Skeletal muscle tissue (tissue), 4 donors: ENCODE results near the gene ECHDC3. TPM values are rescaled to one million over a fixed set of nuclear protein-coding genes. Genes with fewer than 3 reads are reported as not detected.

Source experiments
- H3K27ac ChIP-seq: one replicate; pipeline ENCODE4 v1.7.0; 2013; ENCODE audit warnings: mild to moderate bottlenecking, low read depth, low read length, inconsistent platforms
- H3K27me3 ChIP-seq, 3 donors: one replicate each; pipeline ENCODE4 v1.7.0; 2013; ENCODE audit warnings: low read length in 3 of 3; ENCODE audit not compliant: control insufficient read depth in 3 of 3, insufficient read depth in 3 of 3
- H3K36me3 ChIP-seq, 3 donors: one replicate each; pipeline ENCODE4 v1.7.0; 2013; ENCODE audit warnings: low read length in 3 of 3; ENCODE audit not compliant: control insufficient read depth in 3 of 3, insufficient read depth in 3 of 3
- H3K4me1 ChIP-seq, 3 donors: one replicate each; pipeline ENCODE4 v1.7.0; 2013; ENCODE audit warnings: low read length in 3 of 3, mild to moderate bottlenecking in 3 of 3; ENCODE audit not compliant: control insufficient read depth in 3 of 3, insufficient read depth in 3 of 3
- H3K4me3 ChIP-seq, 3 donors: one replicate each; pipeline ENCODE4 v1.7.0; 2013; ENCODE audit warnings: low read length in 3 of 3
- H3K9ac ChIP-seq, 3 donors: one replicate each; pipeline ENCODE4 v1.7.0; 2013; ENCODE audit warnings: low read length in 3 of 3, mild to moderate bottlenecking in 3 of 3, moderate library complexity in 2 of 3, low read depth in 1 of 3
- H3K9me3 ChIP-seq, 3 donors: one replicate each; pipeline ENCODE4 v1.7.0; 2013; ENCODE audit warnings: low read length in 3 of 3; ENCODE audit not compliant: control insufficient read depth in 3 of 3
- total RNA-seq: library from RNA; depleted of rRNA; stranded (reverse); fragments of >200 nt; gene quantifications from one replicate; pipeline ENCODE4 v1.2.3, GENCODE V29; 2014
- donor health status: Osteomylitis.

ECHDC3 gene
- total RNA-seq, 1 donor from 2014 or later, result 20.9 TPM

DNA sequence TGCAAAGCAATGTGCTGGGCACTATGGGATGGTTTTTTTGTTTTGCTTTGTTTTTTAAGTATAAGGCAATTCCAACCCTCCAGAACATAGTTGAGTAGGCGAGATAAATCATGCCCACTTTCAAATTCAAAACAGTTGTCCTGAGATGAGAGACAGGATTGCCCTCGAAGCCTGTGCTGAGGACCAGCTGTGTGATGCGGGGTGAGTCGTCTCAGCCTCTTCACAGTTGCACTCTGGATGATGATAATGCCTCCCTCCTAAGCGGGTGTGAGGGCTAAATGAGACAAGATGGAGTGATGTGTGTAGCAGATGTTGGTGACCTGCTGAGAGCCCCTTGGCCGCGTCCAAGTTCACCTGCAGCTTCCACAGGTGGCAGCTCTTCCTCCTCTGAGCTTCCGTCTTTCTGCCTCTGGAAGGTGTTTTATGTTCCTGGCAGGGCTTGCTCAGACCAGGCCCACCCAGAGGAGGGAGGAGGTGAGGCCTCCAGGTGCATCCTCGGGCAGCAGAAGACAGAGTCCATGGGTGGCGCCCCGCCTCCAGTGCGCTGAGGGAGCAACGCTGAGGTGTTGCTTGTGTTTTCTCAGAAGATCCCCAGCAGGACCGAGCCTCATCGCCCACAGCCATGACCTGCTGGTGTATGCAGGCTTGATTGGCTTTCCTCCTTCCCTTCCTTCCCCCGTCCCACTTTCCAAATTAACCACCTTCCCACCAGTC is 30.6 kb downstream of the ECHDC3 start:
- Histone ChIP-seq H3K27ac (no peak overlapping the region), H3K36me3 (no peaks in the 10 kb centered on the region), H3K27me3 (peaks cover 0 to 5% (median 0%) of the 10 kb centered on the region in 3 donors), H3K9ac (no peak overlapping the region), H3K4me1 (no peaks in the 10 kb centered on the region), H3K9me3 (no peaks in the 10 kb centered on the region), H3K4me3 (no peak overlapping the region)

DNA sequence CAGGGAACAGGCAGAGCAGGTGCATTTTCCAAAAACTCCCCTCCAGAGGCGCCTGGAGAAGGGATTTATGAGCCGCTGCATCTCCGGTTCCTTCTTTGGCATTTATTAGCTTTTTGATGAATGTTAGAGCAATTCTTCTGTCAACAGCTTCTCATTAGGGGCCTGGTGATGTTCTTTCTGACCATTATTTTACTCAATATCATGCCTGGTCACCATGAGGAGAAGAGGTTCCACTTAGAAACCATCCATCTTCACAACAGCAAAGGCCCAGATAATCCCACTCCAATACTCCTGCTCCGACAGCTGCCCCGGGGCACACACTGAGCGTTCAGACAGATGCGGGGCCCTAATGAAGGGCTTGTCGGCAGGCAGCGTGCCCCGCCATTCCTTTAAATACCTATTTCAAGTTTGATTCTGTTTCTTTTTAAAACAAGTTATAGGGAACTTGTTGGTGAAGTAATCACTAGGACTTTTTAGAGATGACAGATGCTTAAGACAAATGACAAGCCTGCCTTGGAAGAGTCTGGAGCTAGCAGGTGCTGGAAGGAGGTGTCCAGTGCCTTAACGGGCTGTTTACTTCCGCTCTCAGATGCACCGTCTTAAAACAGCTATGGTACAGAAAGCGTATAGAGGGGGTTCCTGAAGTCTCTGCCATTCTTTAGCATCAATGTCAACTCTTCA is 31.7 kb downstream of the ECHDC3 start:
- Histone ChIP-seq H3K36me3 (no peaks in the 10 kb centered on the region), H3K9me3 (no peaks in the 10 kb centered on the region), H3K4me3 (no peak overlapping the region), H3K4me1 (no peaks in the 10 kb centered on the region), H3K27ac (no peak overlapping the region), H3K27me3 (peaks cover 0 to 5% (median 0%) of the 10 kb centered on the region in 3 donors), H3K9ac (no peak overlapping the region)

DNA sequence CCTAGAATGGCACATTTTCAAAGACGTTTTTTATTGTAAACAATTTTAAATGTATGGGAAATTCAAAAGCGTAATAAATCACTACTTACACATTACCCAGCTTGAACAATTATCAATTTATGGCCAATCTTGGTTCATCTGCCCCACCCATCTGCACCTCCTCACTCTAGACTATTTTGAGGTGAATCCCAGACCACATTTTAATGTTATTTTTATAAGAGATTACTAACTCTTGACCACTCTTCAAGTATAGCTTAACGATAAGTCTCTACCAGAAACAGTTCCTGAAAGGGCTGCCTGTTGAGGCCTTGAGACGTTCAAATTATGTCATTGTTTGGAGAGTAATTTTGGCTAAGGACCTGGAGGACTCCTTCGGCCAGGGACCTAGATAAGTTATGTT is 33.2 kb downstream of the ECHDC3 start:
- no peak overlapping the region for H3K27ac ChIP-seq
- H3K27me3 ChIP-seq, result peaks cover 0 to 5% (median 0%) of the 10 kb centered on the region in 3 donors
- no peaks in the 10 kb centered on the region for H3K4me1 ChIP-seq
- H3K4me3 ChIP-seq, result no peak overlapping the region
- H3K36me3 ChIP-seq, result no peaks in the 10 kb centered on the region
- no peak overlapping the region for H3K9ac ChIP-seq
- H3K9me3 ChIP-seq, result no peaks in the 10 kb centered on the region

DNA sequence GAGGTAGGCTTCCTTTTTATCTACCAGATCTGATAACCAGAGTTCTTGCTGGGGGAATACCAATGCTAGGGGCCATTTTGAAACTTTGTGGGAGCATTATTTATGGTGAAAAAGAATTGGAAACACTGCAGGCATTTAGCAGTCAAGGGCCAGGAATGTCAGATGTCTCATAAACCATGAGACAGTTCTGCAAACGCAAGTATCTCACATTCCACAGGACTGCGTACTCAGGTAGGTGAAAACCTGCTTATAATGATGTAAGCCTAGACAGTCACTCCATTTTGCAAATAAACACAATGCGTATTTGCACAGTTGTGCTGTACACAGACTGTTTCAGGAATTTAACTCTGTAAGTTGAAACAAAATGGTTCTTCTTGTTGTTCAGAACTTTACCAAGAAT is 33.9 kb downstream of the ECHDC3 start:
- Histone ChIP-seq H3K27me3 (peaks cover 0 to 5% (median 0%) of the 10 kb centered on the region in 3 donors), H3K4me1 (no peaks in the 10 kb centered on the region), H3K9me3 (no peaks in the 10 kb centered on the region), H3K9ac (no peak overlapping the region), H3K4me3 (no peak overlapping the region), H3K36me3 (no peaks in the 10 kb centered on the region), H3K27ac (no peak overlapping the region)

DNA sequence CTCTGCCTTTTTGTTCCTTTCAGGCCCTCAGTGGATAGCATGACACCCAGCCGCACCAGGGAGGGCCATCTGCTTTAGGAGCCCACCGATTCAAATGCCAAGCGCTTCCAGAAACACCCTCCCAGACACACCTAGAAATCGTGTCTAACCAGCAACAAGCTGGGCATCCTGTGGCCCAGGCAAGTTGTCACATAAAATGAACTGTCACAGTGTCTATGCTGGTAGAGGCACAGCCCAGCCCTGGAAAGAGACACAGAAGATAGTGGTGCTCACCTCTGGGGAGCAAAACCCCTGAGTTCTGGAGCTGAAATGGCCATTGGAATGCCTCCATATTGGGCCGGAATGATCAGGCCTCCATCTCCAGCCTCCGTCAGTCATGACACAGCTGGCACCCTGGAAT is 38.9 kb downstream of the ECHDC3 start:
- no peak overlapping the region for H3K4me3 ChIP-seq
- H3K9ac ChIP-seq, result no peak overlapping the region
- no peaks in the 10 kb centered on the region for H3K4me1 ChIP-seq
- no peaks in the 10 kb centered on the region for H3K36me3 ChIP-seq
- H3K27ac ChIP-seq, result no peak overlapping the region
- H3K27me3 ChIP-seq, result no peaks in the 10 kb centered on the region
- no peaks in the 10 kb centered on the region for H3K9me3 ChIP-seq

DNA sequence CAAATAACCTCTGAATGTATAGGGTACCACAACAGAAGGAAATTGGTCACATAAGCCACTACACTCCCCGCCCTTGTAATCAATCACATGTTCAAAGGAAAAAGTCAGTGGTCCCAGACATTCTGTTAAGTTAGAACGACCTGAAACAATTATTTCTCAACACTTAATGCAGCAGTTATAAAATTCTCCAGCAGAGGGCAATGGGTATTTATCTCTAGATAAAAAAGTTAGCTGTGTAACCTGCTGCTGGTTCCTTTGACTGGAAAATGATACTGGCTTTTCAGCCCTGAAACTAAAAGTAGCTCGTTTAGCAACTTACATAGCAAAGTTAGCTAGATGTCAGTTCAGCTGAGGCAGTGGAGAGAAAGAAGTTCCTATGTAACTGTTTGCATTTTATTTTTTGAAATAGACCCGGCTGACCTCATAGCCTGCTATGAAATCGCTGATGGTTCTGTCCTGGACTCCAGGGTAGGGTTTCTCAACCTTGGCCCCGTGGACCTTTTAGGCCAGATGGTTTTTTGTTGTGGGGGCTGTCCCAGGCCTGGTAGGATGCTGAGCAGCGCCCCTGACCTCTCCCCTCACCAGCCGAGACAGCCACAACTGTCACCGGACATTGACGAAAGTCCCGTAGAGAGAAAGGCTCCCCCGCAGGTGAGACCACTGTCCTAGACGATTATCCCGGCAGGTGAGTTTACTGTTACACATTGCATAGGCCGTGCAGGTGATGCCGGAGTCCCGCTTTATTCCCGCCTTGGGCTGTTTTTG is 40.8 kb downstream of the ECHDC3 start:
- Histone ChIP-seq H3K27ac (no peak overlapping the region), H3K4me3 (no peak overlapping the region), H3K4me1 (no peaks in the 10 kb centered on the region), H3K27me3 (peaks cover 0 to 5% (median 0%) of the 10 kb centered on the region in 3 donors), H3K36me3 (no peaks in the 10 kb centered on the region), H3K9me3 (no peaks in the 10 kb centered on the region), H3K9ac (no peak overlapping the region)

DNA sequence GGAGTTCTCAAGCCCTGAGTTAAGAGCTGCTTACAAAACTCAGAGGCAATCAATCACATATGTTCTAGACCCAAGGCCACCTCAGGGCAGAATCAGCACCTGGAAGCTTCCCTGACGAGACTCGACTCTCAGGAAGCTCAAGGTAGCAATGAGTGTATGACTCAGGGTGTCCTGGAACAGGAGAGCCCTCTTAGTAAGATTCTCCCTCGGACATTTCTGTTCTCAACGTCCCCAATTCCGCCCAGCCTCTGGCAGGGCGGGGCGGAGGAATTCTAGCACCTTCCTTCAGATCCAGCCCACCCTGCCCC is 41.3 kb downstream of the ECHDC3 start:
- H3K4me3 ChIP-seq, result no peak overlapping the region
- no peak overlapping the region for H3K27ac ChIP-seq
- H3K9me3 ChIP-seq, result no peaks in the 10 kb centered on the region
- no peak overlapping the region for H3K9ac ChIP-seq
- no peaks in the 10 kb centered on the region for H3K36me3 ChIP-seq
- no peaks in the 10 kb centered on the region for H3K4me1 ChIP-seq
- peaks cover 0 to 5% (median 0%) of the 10 kb centered on the region in 3 donors for H3K27me3 ChIP-seq

DNA sequence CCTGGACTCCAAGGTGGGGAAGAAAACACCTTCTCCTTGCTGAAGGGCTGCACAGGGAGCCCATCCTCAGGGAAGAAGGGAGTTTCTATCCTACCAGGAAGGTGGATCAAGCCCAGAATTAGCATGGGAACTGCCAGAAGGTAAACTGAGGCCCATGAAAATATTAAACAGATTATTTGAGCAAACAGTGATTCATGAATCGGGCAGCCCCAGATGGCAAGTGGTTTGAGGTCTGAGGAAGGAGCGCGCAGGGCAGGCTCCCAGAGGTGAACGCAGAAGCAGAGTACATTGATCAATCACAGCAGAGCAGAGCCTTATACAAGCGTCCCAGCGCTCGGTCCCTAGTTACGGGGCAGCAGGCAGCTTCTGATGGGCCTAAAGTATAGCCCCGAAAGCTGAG is 45.2 kb downstream of the ECHDC3 start:
- no peak overlapping the region for H3K9ac ChIP-seq
- H3K36me3 ChIP-seq, result no peaks in the 10 kb centered on the region
- H3K4me3 ChIP-seq, result no peak overlapping the region
- no peaks in the 10 kb centered on the region for H3K9me3 ChIP-seq
- no peak overlapping the region for H3K27ac ChIP-seq
- H3K4me1 ChIP-seq, result no peaks in the 10 kb centered on the region
- peaks cover 0 to 5% (median 0%) of the 10 kb centered on the region in 3 donors for H3K27me3 ChIP-seq

DNA sequence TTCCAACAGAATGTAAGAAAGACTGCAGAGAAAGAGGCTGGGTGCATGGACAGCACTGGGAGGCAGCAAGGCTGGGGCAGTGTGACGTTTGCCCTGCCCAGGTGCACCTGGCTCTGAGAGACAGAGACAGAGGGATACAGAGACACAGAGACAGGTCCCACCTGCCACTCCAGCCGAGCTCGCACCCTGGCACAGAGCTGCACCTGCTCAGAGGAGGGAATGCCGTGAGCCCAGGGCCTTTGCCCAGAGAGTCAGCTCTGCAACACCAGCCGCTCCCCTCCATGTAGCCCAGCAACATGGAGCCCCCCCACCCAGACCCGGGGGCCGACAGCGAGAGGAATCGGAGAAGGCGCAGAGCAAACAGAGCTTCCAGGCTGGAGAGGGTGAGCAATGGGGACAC is 45.7 kb downstream of the ECHDC3 start:
- Histone ChIP-seq H3K4me1 (no peaks in the 10 kb centered on the region), H3K27ac (no peak overlapping the region), H3K27me3 (peaks cover 0 to 5% (median 0%) of the 10 kb centered on the region in 3 donors), H3K36me3 (no peaks in the 10 kb centered on the region), H3K4me3 (no peak overlapping the region), H3K9me3 (no peaks in the 10 kb centered on the region), H3K9ac (no peak overlapping the region)

DNA sequence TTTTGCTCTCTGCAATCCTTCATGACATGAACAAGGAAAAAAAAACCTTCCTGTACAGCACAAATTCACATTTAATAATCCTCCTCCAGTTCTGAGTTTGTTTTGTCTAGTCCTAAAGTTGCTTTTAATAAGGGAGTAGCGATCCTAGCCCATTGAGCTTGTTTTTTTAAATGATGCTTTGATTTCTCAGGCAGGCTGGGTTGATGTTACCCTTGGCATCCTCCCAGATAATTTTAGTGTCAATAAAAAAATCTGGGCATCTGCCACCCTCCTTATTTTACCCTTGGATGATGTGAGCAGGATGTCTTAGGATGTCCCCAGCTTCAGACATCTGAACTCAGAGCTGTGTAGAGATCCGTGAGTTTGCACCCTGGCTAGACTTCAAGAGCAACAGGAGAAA is 47.1 kb downstream of the ECHDC3 start:
- no peak overlapping the region for H3K4me3 ChIP-seq
- peaks cover 0 to 5% (median 0%) of the 10 kb centered on the region in 3 donors for H3K27me3 ChIP-seq
- no peaks in the 10 kb centered on the region for H3K9me3 ChIP-seq
- no peak overlapping the region for H3K9ac ChIP-seq
- no peaks in the 10 kb centered on the region for H3K4me1 ChIP-seq
- no peak overlapping the region for H3K27ac ChIP-seq
- H3K36me3 ChIP-seq, result no peaks in the 10 kb centered on the region
